IgD-negative memory B cell (primary cell): ENCODE data around the gene CYB5D1. TPM values are rescaled to one million over a fixed set of nuclear protein-coding genes. Genes with fewer than 3 reads are reported as not detected.

ENCODE experiments used
- H3K27ac Mint-ChIP-seq, 3 donors: one replicate each; pipeline ENCODE4 v1.8.0; 2020 to 2022; ENCODE audit warnings: mild to moderate bottlenecking in 3 of 3, mixed read lengths in 3 of 3, moderate library complexity in 1 of 3
- H3K27me3 Mint-ChIP-seq: one replicate; pipeline ENCODE4 v1.8.0; 2021; ENCODE audit warnings: mixed read lengths
- H3K36me3 Mint-ChIP-seq: one replicate; pipeline ENCODE4 v1.8.0; 2020; ENCODE audit warnings: mild to moderate bottlenecking, mixed read lengths
- H3K4me1 Mint-ChIP-seq, 3 donors: one replicate each; pipeline ENCODE4 v1.8.0; 2020 to 2022; ENCODE audit warnings: mixed read lengths in 3 of 3, mild to moderate bottlenecking in 1 of 3
- H3K4me3 Mint-ChIP-seq, 4 donors: one replicate each; pipeline ENCODE4 v1.8.0; 2020 to 2022; ENCODE audit warnings: mild to moderate bottlenecking in 4 of 4, mixed read lengths in 4 of 4, moderate library complexity in 3 of 4
- H3K9me3 Mint-ChIP-seq, 3 donors: one replicate each; pipeline ENCODE4 v1.8.0; 2020 to 2021; ENCODE audit warnings: mixed read lengths in 3 of 3, mild to moderate bottlenecking in 1 of 3
- polyA plus RNA-seq: library from polyadenylated mRNA; unstranded; fragments of 300-500 nt; fragmentation: Illumina TruSeq; gene quantifications from one replicate; pipeline ENCODE4 v1.2.3, GENCODE V29; 2021

Gene CYB5D1
- polyA plus RNA-seq, 1 donor from 2014 or later: 8.0 TPM

- H3K9me3 Mint-ChIP-seq: no peaks in the 10 kb centered on the region
- peak overlapping the region in 1 of 4 donors; percentile 91 for H3K4me3 Mint-ChIP-seq
- peaks cover 5 to 12% (median 7%) of the 10 kb centered on the region in 3 donors for H3K4me1 Mint-ChIP-seq
- peaks cover 1% of the 10 kb centered on the region for H3K27me3 Mint-ChIP-seq
- peak overlapping the region in 2 of 3 donors; percentile 93 to 100 for H3K27ac Mint-ChIP-seq
- peaks cover 2% of the 10 kb centered on the region for H3K36me3 Mint-ChIP-seq
These were observed 11.6 kb upstream of the CYB5D1 start for GRCh38 chr17:7846063-7846735.

- Mint-ChIP-seq H3K4me1 (peaks cover 9 to 16% (median 10%) of the 10 kb centered on the region in 3 donors), H3K36me3 (peaks cover 2% of the 10 kb centered on the region), H3K4me3 (peak overlapping the region in 1 of 4 donors; percentile 91), H3K9me3 (no peaks in the 10 kb centered on the region), H3K27ac (peak overlapping the region in 2 of 3 donors; percentile 63 to 93), H3K27me3 (no peaks in the 10 kb centered on the region)
These were observed 10.8 kb upstream of the CYB5D1 start for GRCh38 chr17:7846765-7847661.

- Mint-ChIP-seq H3K4me3 (peak overlapping the region in 1 of 4 donors; percentile 38), H3K27me3 (no peaks in the 10 kb centered on the region), H3K27ac (peak overlapping the region in 1 of 3 donors; percentile 67), H3K9me3 (no peaks in the 10 kb centered on the region), H3K36me3 (peaks cover 2% of the 10 kb centered on the region), H3K4me1 (peaks cover 9 to 13% (median 11%) of the 10 kb centered on the region in 3 donors)
These were observed 9.6 kb upstream of the CYB5D1 start for GRCh38 chr17:7848131-7848579.

- H3K4me3 Mint-ChIP-seq: no peak overlapping the region
- no peaks in the 10 kb centered on the region for H3K9me3 Mint-ChIP-seq
- no peak overlapping the region for H3K27ac Mint-ChIP-seq
- H3K27me3 Mint-ChIP-seq: no peaks in the 10 kb centered on the region
- peaks cover 6 to 13% (median 8%) of the 10 kb centered on the region in 3 donors for H3K4me1 Mint-ChIP-seq
- peaks cover 2% of the 10 kb centered on the region for H3K36me3 Mint-ChIP-seq
These were observed 9.1 kb upstream of the CYB5D1 start for GRCh38 chr17:7848739-7849129.

- H3K27me3 Mint-ChIP-seq: no peaks in the 10 kb centered on the region
- H3K4me1 Mint-ChIP-seq: peaks cover 5 to 13% (median 7%) of the 10 kb centered on the region in 3 donors
- peak overlapping the region in 2 of 4 donors; percentile 17 to 91 for H3K4me3 Mint-ChIP-seq
- no peaks in the 10 kb centered on the region for H3K9me3 Mint-ChIP-seq
- H3K36me3 Mint-ChIP-seq: peaks cover 2% of the 10 kb centered on the region
- peak overlapping the region in 2 of 3 donors; percentile 53 to 100 for H3K27ac Mint-ChIP-seq
These were observed 8.6 kb upstream of the CYB5D1 start for GRCh38 chr17:7849130-7849750.

- H3K4me1 Mint-ChIP-seq: peaks cover 5 to 13% (median 7%) of the 10 kb centered on the region in 3 donors
- no peaks in the 10 kb centered on the region for H3K27me3 Mint-ChIP-seq
- peaks cover 2% of the 10 kb centered on the region for H3K36me3 Mint-ChIP-seq
- H3K9me3 Mint-ChIP-seq: no peaks in the 10 kb centered on the region
- peak overlapping the region in 2 of 4 donors; percentile 49 to 91 for H3K4me3 Mint-ChIP-seq
- H3K27ac Mint-ChIP-seq: peak overlapping the region; percentile 53 to 100 (median 83)
These were observed 7.9 kb upstream of the CYB5D1 start for GRCh38 chr17:7849751-7850504.

GRCh38 chr17:7850701-7851437 lies 6.9 kb upstream of the CYB5D1 start:
- Mint-ChIP-seq H3K9me3 (no peaks in the 10 kb centered on the region), H3K27me3 (no peaks in the 10 kb centered on the region), H3K4me1 (peaks cover 7 to 15% (median 11%) of the 10 kb centered on the region in 3 donors), H3K27ac (peak overlapping the region; percentile 43 to 100 (median 91)), H3K4me3 (peak overlapping the region; percentile 75 to 92 (median 91)), H3K36me3 (peaks cover 2% of the 10 kb centered on the region)

- Mint-ChIP-seq H3K27me3 (no peaks in the 10 kb centered on the region), H3K27ac (peak overlapping the region; percentile 43 to 100 (median 91)), H3K4me1 (peaks cover 7 to 19% (median 12%) of the 10 kb centered on the region in 3 donors), H3K36me3 (peaks cover 2% of the 10 kb centered on the region), H3K9me3 (no peaks in the 10 kb centered on the region), H3K4me3 (peak overlapping the region; percentile 75 to 92 (median 91))
These were observed 6.2 kb upstream of the CYB5D1 start for GRCh38 chr17:7851438-7852261.

GRCh38 chr17:7852262-7852670 lies 5.5 kb upstream of the CYB5D1 start:
- Mint-ChIP-seq H3K36me3 (peaks cover 2% of the 10 kb centered on the region), H3K4me1 (peaks cover 7 to 19% (median 12%) of the 10 kb centered on the region in 3 donors), H3K9me3 (no peaks in the 10 kb centered on the region), H3K4me3 (peak overlapping the region in 2 of 4 donors; percentile 3 to 91), H3K27me3 (no peaks in the 10 kb centered on the region), H3K27ac (peak overlapping the region in 1 of 3 donors; percentile 100)

- Mint-ChIP-seq H3K9me3 (no peaks in the 10 kb centered on the region), H3K27ac (peak overlapping the region in 1 of 3 donors; percentile 100), H3K4me1 (peaks cover 7 to 19% (median 12%) of the 10 kb centered on the region in 3 donors), H3K27me3 (no peaks in the 10 kb centered on the region), H3K4me3 (peak overlapping the region in 2 of 4 donors; percentile 60 to 91), H3K36me3 (peaks cover 2% of the 10 kb centered on the region)
These were observed 4.7 kb upstream of the CYB5D1 start for GRCh38 chr17:7852919-7853690.

- Mint-ChIP-seq H3K9me3 (no peaks in the 10 kb centered on the region), H3K36me3 (peaks cover 2% of the 10 kb centered on the region), H3K27me3 (no peaks in the 10 kb centered on the region), H3K4me3 (peak overlapping the region in 1 of 4 donors; percentile 58), H3K4me1 (peaks cover 9 to 21% (median 12%) of the 10 kb centered on the region in 3 donors), H3K27ac (peak overlapping the region in 2 of 3 donors; percentile 20 to 69)
These were observed 4.1 kb upstream of the CYB5D1 start for GRCh38 chr17:7853691-7854038.

GRCh38 chr17:7854078-7854777 lies 3.6 kb upstream of the CYB5D1 start:
- Mint-ChIP-seq H3K4me3 (peak overlapping the region in 1 of 4 donors; percentile 58), H3K27me3 (no peaks in the 10 kb centered on the region), H3K36me3 (peaks cover 2% of the 10 kb centered on the region), H3K27ac (peak overlapping the region in 2 of 3 donors; percentile 20 to 69), H3K9me3 (no peaks in the 10 kb centered on the region), H3K4me1 (peaks cover 12 to 26% (median 13%) of the 10 kb centered on the region in 3 donors)
